Spleen (tissue), 11 donors: ENCODE measurements around the gene FBXW5. TPM values are rescaled to one million over a fixed set of nuclear protein-coding genes. Genes with fewer than 3 reads are reported as not detected.
A peak's percentile ranks its signal among the peaks of the same experiment; 100 is the strongest.

Experiments used
- DNase-seq: peaks from one replicate; pipeline ENCODE4 v3.0.0-alpha.2; 2020
- H3K27ac ChIP-seq, 8 donors: fragments of 200-600 bp; sonication (generic) in 7 of 8; 1 replicate in 4 of 8; 2 replicates in 4 of 8; pipeline versions ENCODE4 v1.5.0 to v1.8.0; 2016 to 2021; ENCODE audit warnings: inconsistent platforms in 4 of 8, mild to moderate bottlenecking in 4 of 8, moderate library complexity in 1 of 8
- H3K27me3 ChIP-seq, 7 donors: fragments of 200-600 bp; sonication (generic) in 6 of 7; replicated peaks in 1 of 7; 1 replicate in 4 of 7; 2 replicates in 3 of 7; pipeline versions ENCODE4 v1.5.0 to v1.8.0; 2016 to 2021; ENCODE audit warnings: inconsistent platforms in 3 of 7, mild to moderate bottlenecking in 1 of 7
- H3K36me3 ChIP-seq, 6 donors: fragments of 200-600 bp; sonication (generic) in 5 of 6; 1 replicate in 4 of 6; 2 replicates in 2 of 6; pipeline versions ENCODE4 v1.5.0 to v1.8.0; 2016 to 2021; ENCODE audit warnings: inconsistent platforms in 2 of 6
- H3K4me1 ChIP-seq, 6 donors: fragments of 200-600 bp; sonication (generic) in 5 of 6; 1 replicate in 3 of 6; 2 replicates in 3 of 6; pipeline versions ENCODE4 v1.5.0 to v1.8.0; 2016 to 2021; ENCODE audit warnings: inconsistent platforms in 3 of 6
- H3K4me3 ChIP-seq, 8 donors: fragments of 200-600 bp; sonication (generic) in 7 of 8; 1 replicate in 4 of 8; 2 replicates in 4 of 8; pipeline versions ENCODE4 v1.5.0 to v1.8.0; 2016 to 2021; ENCODE audit warnings: inconsistent platforms in 4 of 8, mild to moderate bottlenecking in 4 of 8, moderate library complexity in 2 of 8
- H3K9me3 ChIP-seq, 8 donors: fragments of 200-600 bp; sonication (generic) in 7 of 8; 1 replicate in 4 of 8; 2 replicates in 4 of 8; pipeline versions ENCODE4 v1.5.0 to v1.8.0; 2016 to 2021; ENCODE audit warnings: inconsistent platforms in 4 of 8
- CTCF ChIP-seq, 11 experiments: fragments of 200-600 bp in 7 of 11; fragments of 450-650 bp in 4 of 11; sonication (generic) in 4 of 11; IDR thresholded peaks in 8 of 11; conservative IDR thresholded peaks in 3 of 11; 1 replicate in 7 of 11; 2 replicates in 4 of 11; pipeline versions ENCODE4 v1.4.0 to v1.8.0; 2016 to 2021; ENCODE audit warnings: antibody characterized with exemption in 11 of 11, inconsistent platforms in 4 of 11, mild to moderate bottlenecking in 1 of 11
- POLR2A ChIP-seq, 3 donors: fragments of 450-650 bp; IDR thresholded peaks; one replicate each; pipeline ENCODE4 v1.5.1; 2017; ENCODE audit warnings: antibody characterized with exemption in 3 of 3, mild to moderate bottlenecking in 1 of 3
- POLR2AphosphoS5 ChIP-seq, 3 donors: sonication (generic); formaldehyde crosslinking; IDR thresholded peaks; one replicate each; pipeline ENCODE4 v1.5.1; 2017; ENCODE audit warnings: antibody characterized with exemption in 3 of 3
- WGBS, 5 donors: extraction: QIAGEN DNeasy Blood & Tissue Kit in 3 of 5; methylation state at CpG; one replicate each; pipeline versions ENCODE4 v1.1.5 to v1.1.7; 2013 to 2018; 5-methylcytosine and 5-hydroxymethylcytosine counted together
- intact Hi-C: fragments of 100-400 bp; cut with DNase I; formaldehyde crosslinking; loops from one replicate; pipeline ENCODE4 v1.15.0; 2023; ENCODE audit warnings: low total_unique reads
- polyA plus RNA-seq, 3 donors: library from polyadenylated mRNA; stranded (reverse); fragments of 200-250 nt; gene quantifications; one replicate each; pipeline ENCODE4 v1.2.1, GENCODE V29; 2013
- total RNA-seq, 7 donors: library from RNA; depleted of rRNA in 3 of 7; stranded (reverse); fragments of >200 nt in 3 of 7; fragmentation: NEBNext Ultra II Directional in 4 of 7; extraction: Animal tissue kit (Norgen Biotek cat#: 25700) in 4 of 7; gene quantifications; one replicate each; pipeline versions ENCODE4 v1.1.0 to v1.2.1, GENCODE V29; 2016 to 2021
- donor health status: healthy with polysubstance abuse.
- donor health status: DM: no; HTN: no; CAD: no; lungs with moderate emphysema.
- donor health status: DM: no; HTN: no; CAD: no.
- donor health status: Bipolar disorder and iron deficiency.
- donor health status: healthy.
- donor health status: DM: no; HTN: no; CAD: no.
- donor health status: DM: yes; HTN: yes; CAD: no.

The FBXW5 gene
- total and polyA plus RNA-seq, 10 donors: 90.8 to 170 (median 114) TPM

- Histone ChIP-seq H3K4me3 (peak overlapping the region in 1 of 8 donors; percentile 11), H3K27me3 (no peaks in the 10 kb centered on the region), H3K9me3 (no peaks in the 10 kb centered on the region), H3K27ac (peak overlapping the region in 6 of 8 donors; percentile 11 to 76 (median 62)), H3K36me3 (peaks cover 0 to 98% (median 80%) of the 10 kb centered on the region in 6 donors), H3K4me1 (peaks cover 0 to 45% (median 5%) of the 10 kb centered on the region in 6 donors)
- no peak for DNase-seq
- intact Hi-C loops: no loop called here
- 74 to 88% (median 78%) methylated on average over 15 to 17 of the region's 17 CpGs for whole genome bisulfite sequencing, 5 donors
- TF ChIP-seq POLR2A (IDR thresholded peaks at IDR 0.05) (no peak), POLR2AphosphoS5 (IDR thresholded peaks at IDR 0.05) (peak in 1 of 3 donors; percentile 8)
These were observed 30.7 kb downstream of the FBXW5 start for GRCh38 chr9:136913701-136914438.

- H3K4me1 ChIP-seq: peaks cover 0 to 33% (median 0%) of the 10 kb centered on the region in 6 donors
- no peak overlapping the region for H3K4me3 ChIP-seq
- no peak overlapping the region for H3K27ac ChIP-seq
- H3K27me3 ChIP-seq: no peaks in the 10 kb centered on the region
- peaks cover 0 to 98% (median 82%) of the 10 kb centered on the region in 6 donors for H3K36me3 ChIP-seq
- intact Hi-C loops: no loop called here
- H3K9me3 ChIP-seq: no peaks in the 10 kb centered on the region
- DNase-seq: no peak
- no peak for TF ChIP-seq CTCF (IDR thresholded peaks at IDR 0.05 in 8 of 11, conservative IDR thresholded peaks at IDR 0.05 in 3 of 11)
- TF ChIP-seq POLR2AphosphoS5 (IDR thresholded peaks at IDR 0.05): peak in 1 of 3 donors; percentile 10
- no peak for TF ChIP-seq POLR2A (IDR thresholded peaks at IDR 0.05)
- WGBS, 5 donors: 85 to 94% (median 89%) methylated on average over 11 to 12 of the region's 12 CpGs
These were observed 33.7 kb downstream of the FBXW5 start for GRCh38 chr9:136910901-136911245.

DNA sequence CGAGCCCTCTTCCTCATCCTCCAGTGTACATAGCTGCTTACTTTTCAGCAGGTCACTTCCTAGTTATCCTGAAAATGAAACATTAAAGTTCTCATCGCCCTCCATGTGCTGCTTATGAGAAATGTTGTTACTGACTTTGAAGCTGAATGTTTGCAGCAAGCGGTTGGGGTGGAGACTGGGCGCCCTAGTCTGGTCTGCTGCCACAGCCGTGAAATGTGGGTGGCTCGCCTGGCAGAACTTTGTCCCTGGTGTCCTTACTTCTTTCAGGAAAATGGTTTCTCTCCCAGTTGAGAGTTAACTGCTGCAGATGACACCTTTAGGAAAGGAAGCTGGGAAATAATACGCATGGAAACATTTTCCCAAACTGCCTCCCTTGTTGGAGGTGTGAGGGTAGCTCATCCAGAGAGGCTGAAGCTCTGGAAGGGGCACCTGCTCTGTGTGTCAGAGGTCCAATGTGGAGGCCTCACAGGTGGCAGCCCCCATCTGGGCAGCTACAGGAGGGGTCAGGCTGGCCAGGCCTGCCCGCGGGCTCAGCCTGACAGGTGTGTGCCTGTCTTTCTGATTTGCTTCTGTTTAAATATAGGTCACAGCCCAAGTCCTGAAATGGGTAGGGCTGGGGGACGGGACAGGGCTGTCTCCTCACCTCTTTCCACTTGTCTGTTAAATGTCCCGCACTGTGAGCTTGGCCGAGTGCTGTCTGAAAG is 34.2 kb downstream of the FBXW5 start:
- Histone ChIP-seq H3K4me1 (peaks cover 0 to 37% (median 2%) of the 10 kb centered on the region in 6 donors), H3K36me3 (peaks cover 0 to 98% (median 78%) of the 10 kb centered on the region in 6 donors), H3K27me3 (no peaks in the 10 kb centered on the region), H3K27ac (no peak overlapping the region), H3K4me3 (no peak overlapping the region), H3K9me3 (no peaks in the 10 kb centered on the region)
- no peak for TF ChIP-seq CTCF (IDR thresholded peaks at IDR 0.05 in 8 of 11, conservative IDR thresholded peaks at IDR 0.05 in 3 of 11)
- TF ChIP-seq POLR2AphosphoS5 (IDR thresholded peaks at IDR 0.05): no peak
- TF ChIP-seq POLR2A (IDR thresholded peaks at IDR 0.05): no peak
- intact Hi-C loops: no loop called here
- DNase-seq: no peak
- 90 to 95% (median 94%) methylated on average over 10 to 12 of the region's 12 CpGs for WGBS, 5 donors

GRCh38 chr9:136907011-136907914 is 37.3 kb downstream of the FBXW5 start:
- DNase-seq: peak; percentile 60
- TF ChIP-seq POLR2AphosphoS5 (IDR thresholded peaks at IDR 0.05) (no peak), CTCF (IDR thresholded peaks at IDR 0.05 in 8 of 11, conservative IDR thresholded peaks at IDR 0.05 in 3 of 11) (no peak), POLR2A (IDR thresholded peaks at IDR 0.05) (no peak)
- peaks cover 0 to 96% (median 53%) of the 10 kb centered on the region in 6 donors for H3K36me3 ChIP-seq
- 96 to 98% (median 96%) methylated on average over 25 to 29 of the region's 29 CpGs for WGBS, 5 donors
- peaks cover 17 to 44% (median 26%) of the 10 kb centered on the region in 6 donors for H3K4me1 ChIP-seq
- no peak overlapping the region for H3K4me3 ChIP-seq
- intact Hi-C loops: no loop called here
- H3K27me3 ChIP-seq: no peaks in the 10 kb centered on the region
- H3K9me3 ChIP-seq: no peaks in the 10 kb centered on the region
- peak overlapping the region in 2 of 8 donors; percentile 23 to 92 for H3K27ac ChIP-seq
